Measurements from ENCODE around the gene TEX14. TPM values are rescaled to one million over a fixed set of nuclear protein-coding genes. Genes with fewer than 3 reads are reported as not detected.
A peak's percentile ranks its signal among the peaks of the same experiment; 100 is the strongest.
"Not testable (repeated sequence)": the region's sequence is repeated elsewhere in the genome, so short reads cannot be mapped to it uniquely, and the experiment has no call there.

TEX14 gene
- total RNA-seq, 1 experiment from 2014 or later, result not detected

DNA sequence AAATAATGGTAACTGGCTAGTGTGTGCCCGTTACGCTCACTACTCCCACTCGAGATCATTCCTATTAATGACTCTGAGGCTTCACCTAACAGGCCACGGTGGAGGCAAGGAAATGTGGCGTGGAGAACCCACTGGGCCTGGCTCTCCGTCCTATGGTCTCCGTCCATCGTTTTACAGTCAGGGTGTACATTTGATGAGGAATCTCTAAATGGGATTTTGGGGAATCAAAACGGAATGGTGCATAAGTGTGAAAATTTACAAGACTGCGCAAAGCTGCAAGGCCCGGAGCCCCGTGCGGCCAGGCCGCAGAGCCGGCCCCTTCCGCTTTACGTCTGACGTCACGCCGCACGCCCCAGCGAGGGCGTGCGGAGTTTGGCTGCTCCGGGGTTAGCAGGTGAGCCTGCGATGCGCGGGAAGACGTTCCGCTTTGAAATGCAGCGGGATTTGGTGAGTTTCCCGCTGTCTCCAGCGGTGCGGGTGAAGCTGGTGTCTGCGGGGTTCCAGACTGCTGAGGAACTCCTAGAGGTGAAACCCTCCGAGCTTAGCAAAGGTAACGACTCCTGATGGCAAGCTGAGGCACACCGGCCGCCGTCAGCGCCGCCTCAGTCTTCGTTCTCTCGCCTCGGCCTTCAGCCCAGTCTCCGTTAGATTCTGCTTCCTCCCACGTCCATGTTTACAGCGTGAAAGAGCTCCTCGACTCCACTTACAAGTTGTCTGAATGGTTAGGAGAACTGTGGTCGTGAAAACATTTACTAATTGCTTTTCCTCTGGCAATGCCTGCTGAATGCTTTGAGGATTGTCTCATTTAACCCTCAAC, 602 bp upstream of the TEX14 start, which contains the start of gene RAD51C:
Gene RAD51C, plus strand, starts transcription at position 364 of the 817 bp plus-strand sequence. Its CDS starts 42 bp downstream, at position 406.
- DNase-seq (ENCODE audit: low read depth), result peak; percentile 78

GRCh38 chr17:58690033-58690432, 1.8 kb downstream of the TEX14 start:
- DNase-seq (ENCODE audit: low read depth), result not testable (repeated sequence)

DNA sequence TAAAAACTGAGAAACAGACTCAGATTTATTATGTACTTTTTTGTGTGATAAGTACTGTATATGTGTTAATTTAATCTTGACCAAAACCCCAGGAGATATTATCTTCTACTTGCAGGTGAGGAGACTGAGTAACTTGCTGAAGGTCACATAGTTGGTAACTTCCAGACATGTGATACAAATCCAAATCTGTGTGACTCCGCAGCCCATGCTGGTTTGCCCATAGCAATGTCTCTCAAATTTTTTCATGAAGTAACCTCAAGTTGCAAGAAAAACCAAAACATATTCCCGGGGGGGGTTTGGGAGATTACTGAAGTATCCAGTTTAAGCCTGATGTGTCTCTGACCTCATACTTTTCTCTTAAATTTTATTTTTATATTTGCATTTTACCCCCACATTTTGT, 3.3 kb downstream of the TEX14 start:
- DNase-seq (ENCODE audit: low read depth), result no peak

DNA sequence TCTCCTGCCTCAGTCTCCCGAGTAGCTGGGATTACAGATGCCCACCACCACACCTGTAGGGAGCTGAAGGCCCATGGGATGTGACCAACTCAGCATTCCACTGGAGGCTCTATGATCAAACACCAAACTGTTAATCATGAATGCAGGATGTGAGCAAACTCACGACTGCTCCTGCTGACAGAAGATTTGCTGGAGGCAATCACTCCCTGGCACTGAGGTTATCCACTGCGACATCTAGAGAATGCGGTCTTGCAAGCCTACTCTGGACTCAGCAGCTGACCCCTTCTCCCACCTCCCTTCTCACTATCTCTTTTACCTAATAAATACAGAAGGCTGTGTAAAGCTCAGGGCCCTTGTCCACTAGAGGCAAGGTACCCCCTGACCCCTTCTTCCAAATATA, 4.9 kb downstream of the TEX14 start:
- no peak for DNase-seq (ENCODE audit: low read depth)

- DNase-seq (ENCODE audit: low read depth), result not testable (repeated sequence)
These were observed 7.4 kb downstream of the TEX14 start for GRCh38 chr17:58684462-58684861.

DNA sequence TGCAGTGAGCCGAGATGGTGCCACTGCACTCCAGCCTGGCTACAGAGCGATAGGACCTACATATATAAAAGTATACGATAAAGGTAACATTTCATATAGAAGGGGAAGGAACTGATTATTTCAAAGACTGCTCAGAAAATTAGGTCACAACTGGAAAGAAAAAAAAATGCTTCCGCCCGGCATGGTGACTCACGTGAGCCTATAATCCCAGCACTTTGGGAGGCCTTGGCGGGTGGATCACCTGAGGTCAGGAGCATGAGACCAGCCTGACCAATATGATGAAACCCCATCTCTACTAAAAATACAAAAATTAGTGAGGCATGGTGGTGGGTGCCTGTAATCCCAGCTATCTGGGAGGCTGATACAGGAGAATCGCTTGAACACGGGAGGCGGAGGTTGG, 7.8 kb downstream of the TEX14 start:
- DNase-seq (ENCODE audit: low read depth), result no peak

DNA sequence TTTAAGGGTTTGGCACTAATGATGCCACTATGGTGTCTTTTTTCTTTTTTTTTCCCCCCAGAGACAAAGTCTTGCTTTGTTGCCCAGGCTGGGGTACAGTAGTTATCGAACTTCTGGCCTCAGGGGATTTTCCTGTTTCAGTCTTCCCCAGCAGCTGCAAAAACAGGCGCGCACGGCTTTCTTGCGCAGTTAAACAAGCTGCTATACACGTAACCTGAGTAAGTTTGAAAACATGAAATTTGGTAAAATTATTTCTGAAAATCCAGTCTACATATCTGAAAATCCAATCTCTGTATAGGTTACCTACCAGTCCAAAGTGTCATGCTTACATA, 11.8 kb downstream of the TEX14 start:
- no peak for DNase-seq (ENCODE audit: low read depth)

- DNase-seq (ENCODE audit: low read depth), result peak; percentile 56
These were observed 12.4 kb downstream of the TEX14 start for GRCh38 chr17:58679263-58680037.

- not testable (repeated sequence) for DNase-seq (ENCODE audit: low read depth)
These were observed 13.6 kb downstream of the TEX14 start for GRCh38 chr17:58678287-58678686.

GRCh38 chr17:58677194-58677880, 14.5 kb downstream of the TEX14 start:
- DNase-seq (ENCODE audit: low read depth), result peak; percentile 42

DNA sequence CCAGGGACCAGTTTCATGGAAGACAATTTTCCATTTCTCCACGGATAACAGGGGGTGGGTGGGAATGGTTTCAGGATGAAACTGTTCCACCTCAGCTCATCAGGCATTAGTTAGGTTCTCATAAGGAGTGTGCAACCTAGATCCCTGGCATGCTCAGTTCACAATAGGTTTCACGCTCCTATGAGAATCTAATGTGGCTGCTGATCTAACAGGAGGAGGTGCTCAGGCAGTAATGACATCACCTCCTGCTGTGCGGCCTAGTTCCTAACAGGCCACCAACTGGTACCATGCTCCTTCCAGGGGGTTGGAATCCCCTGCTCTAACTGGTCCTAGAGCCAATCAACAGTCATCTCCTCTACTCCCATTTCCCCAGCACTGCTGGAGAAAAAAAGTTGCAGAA, 19.9 kb downstream of the TEX14 start:
- no peak for DNase-seq (ENCODE audit: low read depth)

- DNase-seq (ENCODE audit: low read depth), result no peak
These were observed 22.0 kb downstream of the TEX14 start for GRCh38 chr17:58669853-58670252.

GRCh38 chr17:58668598-58668935, 23.3 kb downstream of the TEX14 start:
- no peak for DNase-seq (ENCODE audit: low read depth)

DNA sequence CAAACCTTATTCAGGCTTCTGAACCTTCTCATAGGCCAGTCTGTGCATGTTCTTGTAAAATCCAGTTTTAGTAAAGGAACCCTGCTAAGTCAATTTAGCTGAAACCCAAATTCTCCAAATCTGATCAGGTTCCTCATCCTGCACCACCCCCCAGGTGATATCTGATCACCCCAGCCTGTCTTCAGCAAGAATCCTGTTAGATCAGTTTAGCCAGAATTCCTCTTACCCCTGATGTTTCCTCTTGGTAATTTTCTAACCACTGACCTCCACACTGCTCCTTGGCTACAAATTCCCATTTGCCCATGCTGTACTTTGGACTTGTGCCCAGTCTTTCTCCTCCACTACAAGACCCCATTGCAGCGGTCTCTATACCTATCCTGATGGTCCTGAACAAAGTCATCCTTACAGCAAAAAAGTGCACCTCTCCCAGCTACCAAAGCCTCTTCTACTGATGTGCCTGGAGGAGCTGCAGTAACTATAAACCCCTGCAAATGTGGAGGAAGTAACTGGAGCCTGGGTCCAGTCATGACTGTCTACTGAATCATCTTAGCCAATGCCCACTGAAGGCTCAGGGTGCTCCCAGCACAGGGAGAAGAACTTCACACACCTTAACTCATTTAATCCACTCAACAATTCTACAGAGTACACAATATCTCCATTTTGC, 23.8 kb downstream of the TEX14 start:
- peak; percentile 59 for DNase-seq (ENCODE audit: low read depth)

DNA sequence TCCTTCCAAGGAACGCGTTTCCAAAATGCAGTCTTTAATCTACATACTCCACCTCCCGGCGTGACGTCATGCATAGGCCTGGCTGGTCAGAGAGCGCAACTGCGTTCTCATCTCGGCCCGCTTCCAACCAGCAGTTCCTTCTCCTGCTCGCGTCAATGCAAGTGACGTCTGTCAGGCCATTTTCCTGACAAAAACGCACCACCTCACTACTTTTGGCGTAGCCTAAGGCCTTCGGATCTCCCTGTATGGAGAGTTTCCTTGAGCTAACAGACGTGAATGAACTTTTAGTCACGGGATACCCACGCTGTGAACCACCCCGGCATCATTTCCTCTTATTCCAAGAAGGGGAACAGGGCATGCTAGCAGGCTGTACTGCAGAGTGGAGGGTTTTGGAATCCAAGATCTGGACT, 25.0 kb downstream of the TEX14 start:
- DNase-seq (ENCODE audit: low read depth), result no peak

- no peak for DNase-seq (ENCODE audit: low read depth)
These were observed 25.6 kb downstream of the TEX14 start for GRCh38 chr17:58665946-58666857.

GRCh38 chr17:58664302-58664701, 27.5 kb downstream of the TEX14 start:
- no peak for DNase-seq (ENCODE audit: low read depth)

GRCh38 chr17:58661499-58661898, 30.3 kb downstream of the TEX14 start:
- DNase-seq (ENCODE audit: low read depth), result no peak

DNA sequence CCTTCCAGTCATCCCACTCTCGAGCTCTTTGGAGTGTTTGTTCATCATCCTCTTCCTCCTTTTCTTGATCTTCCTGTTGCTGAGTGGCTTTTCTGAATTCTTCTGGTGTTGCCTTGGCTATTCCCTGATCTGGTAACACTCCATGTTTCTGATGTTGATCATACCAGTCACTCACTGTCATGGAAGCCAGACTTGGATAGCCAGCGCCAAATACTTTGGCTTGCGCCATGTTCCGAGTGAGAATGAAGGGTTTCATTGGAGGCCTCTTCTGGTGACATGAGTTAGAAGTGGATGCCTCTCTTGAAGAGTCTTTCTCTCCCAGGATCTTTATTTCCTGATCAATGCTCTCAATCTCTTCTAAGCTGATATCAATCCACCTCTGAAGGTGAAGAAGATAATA, 31.2 kb downstream of the TEX14 start:
- DNase-seq (ENCODE audit: low read depth), result no peak

GRCh38 chr17:58659714-58660084, 32.1 kb downstream of the TEX14 start:
- DNase-seq (ENCODE audit: low read depth), result not testable (repeated sequence)

Data from M059J (cell line).